Ishikawa (cell line): ENCODE data around the gene TMEM101.

ENCODE experiments used
- CEBPB ChIP-seq: IDR thresholded peaks from 2 replicates; pipeline ENCODE4 v1.6.1; 2012
- CREB1 ChIP-seq: IDR thresholded peaks from 2 replicates; pipeline ENCODE4 v1.6.1; 2012; ENCODE audit warnings: low read depth
- EGR1 ChIP-seq: IDR thresholded peaks from 2 replicates; pipeline ENCODE4 v1.6.1; 2012
- EP300 ChIP-seq: IDR thresholded peaks from 2 replicates; pipeline ENCODE4 v1.6.1; 2012; ENCODE audit warnings: borderline replicate concordance
- FOXM1 ChIP-seq: IDR thresholded peaks from 2 replicates; pipeline ENCODE4 v1.6.1; 2012; ENCODE audit warnings: low read depth, borderline replicate concordance
- MAX ChIP-seq: IDR thresholded peaks from 2 replicates; pipeline ENCODE4 v1.6.1; 2012
- NFIC ChIP-seq: IDR thresholded peaks from 2 replicates; pipeline ENCODE4 v1.6.1; 2012
- RAD21 ChIP-seq: IDR thresholded peaks from 2 replicates; pipeline ENCODE4 v1.6.1; 2012; ENCODE audit warnings: low read depth
- REST ChIP-seq: IDR thresholded peaks from 2 replicates; pipeline ENCODE4 v1.6.1; 2012; ENCODE audit warnings: low read depth, mild to moderate bottlenecking
- TAF1 ChIP-seq: IDR thresholded peaks from 2 replicates; pipeline ENCODE4 v1.6.1; 2012; ENCODE audit warnings: low read depth, mild to moderate bottlenecking
- TCF12 ChIP-seq: IDR thresholded peaks from 2 replicates; pipeline ENCODE4 v1.6.1; 2012; ENCODE audit warnings: low read depth
- TEAD4 ChIP-seq: IDR thresholded peaks from 2 replicates; pipeline ENCODE4 v1.6.1; 2012
- USF1 ChIP-seq: IDR thresholded peaks from 2 replicates; pipeline ENCODE4 v1.6.1; 2012
- YY1 ChIP-seq: IDR thresholded peaks from 2 replicates; pipeline ENCODE4 v1.6.1; 2012; ENCODE audit warnings: low read depth
- ZBTB7A ChIP-seq: IDR thresholded peaks from 2 replicates; pipeline ENCODE4 v1.6.1; 2012; ENCODE audit warnings: low read depth

Gene TMEM101

GRCh38 chr17:43994272-43995149 is 20.3 kb downstream of the TMEM101 start:
- TF ChIP-seq MAX = peak; percentile 49; the same call in 1 of the 2 replicates
- no peak for TF ChIP-seq CEBPB
- TF ChIP-seq TAF1 = no peak
- no peak for TF ChIP-seq USF1
- peak; percentile 97 for TF ChIP-seq RAD21
- TF ChIP-seq CREB1 = no peak
- no peak for TF ChIP-seq NFIC
- TF ChIP-seq TEAD4 = no peak
- TF ChIP-seq TCF12 = no peak
- TF ChIP-seq EGR1 = no peak
- 0 out of 2 replicates have a peak, but pooled peaks have one; percentile 28 for TF ChIP-seq ZBTB7A
- TF ChIP-seq REST = no peak
- TF ChIP-seq EP300 = no peak
- no peak for TF ChIP-seq YY1
- no peak for TF ChIP-seq FOXM1

GRCh38 chr17:43992641-43993040 is 22.1 kb downstream of the TMEM101 start:
- TF ChIP-seq TCF12 (no peak), MAX (no peak), RAD21 (no peak), TAF1 (no peak), FOXM1 (no peak), CREB1 (no peak), TEAD4 (no peak), YY1 (no peak), NFIC (no peak), ZBTB7A (no peak), USF1 (no peak), EP300 (no peak), EGR1 (no peak), REST (no peak), CEBPB (no peak)

- TF ChIP-seq CREB1 (no peak), FOXM1 (no peak), NFIC (no peak), YY1 (no peak), TCF12 (no peak), RAD21 (no peak), EP300 (no peak), ZBTB7A (no peak), USF1 (no peak), REST (no peak)
Observed at GRCh38 chr17:43988301-43988700, 26.5 kb downstream of the TMEM101 start.
